SK-N-SH treated with all-trans-retinoic acid at 6 μM for 48 hours (cell line): ENCODE measurements around the gene GRIK1.

Source experiments
- ARNTL ChIP-seq: fragments of 450-650 bp; formaldehyde crosslinking; IDR thresholded peaks from 2 replicates; pipeline ENCODE4 v1.5.0; 2020; ENCODE audit warnings: low read depth, mild to moderate bottlenecking, moderate library complexity, borderline replicate concordance
- GLIS3 ChIP-seq: fragments of 250-450 bp; sonication (Bioruptor Pico); IDR thresholded peaks from 2 replicates; pipeline ENCODE4 v1.5.0; 2020; ENCODE audit warnings: mild to moderate bottlenecking, moderate library complexity
- SNAI2 ChIP-seq: fragments of 250-450 bp; sonication (Bioruptor Pico); IDR thresholded peaks from 2 replicates; pipeline ENCODE4 v1.5.0; 2020; ENCODE audit warnings: mild to moderate bottlenecking, moderate library complexity
- TCF4 ChIP-seq: fragments of 250-450 bp; sonication (Bioruptor Pico); IDR thresholded peaks from 2 replicates; pipeline ENCODE4 v1.8.0; 2021; ENCODE audit warnings: mild to moderate bottlenecking, moderate library complexity, borderline replicate concordance
- ZC3H10 ChIP-seq: fragments of 250-450 bp; sonication (Bioruptor Pico); IDR thresholded peaks from 2 replicates; pipeline ENCODE4 v1.5.1; 2021; ENCODE audit warnings: mild to moderate bottlenecking, moderate library complexity
- TF ChIP-seq, protein P1 (sequence below): fragments of 250-450 bp; sonication (Bioruptor Pico); IDR thresholded peaks from 2 replicates; pipeline ENCODE4 v1.8.0; 2021; ENCODE audit warnings: low read depth, mild to moderate bottlenecking, moderate library complexity, borderline replicate concordance
- TF ChIP-seq, protein P2 (sequence below): fragments of 250-450 bp; sonication (Bioruptor Pico); IDR thresholded peaks from 2 replicates; pipeline ENCODE4 v1.8.0; 2020; ENCODE audit warnings: mild to moderate bottlenecking, moderate library complexity, borderline replicate concordance

DNA sequence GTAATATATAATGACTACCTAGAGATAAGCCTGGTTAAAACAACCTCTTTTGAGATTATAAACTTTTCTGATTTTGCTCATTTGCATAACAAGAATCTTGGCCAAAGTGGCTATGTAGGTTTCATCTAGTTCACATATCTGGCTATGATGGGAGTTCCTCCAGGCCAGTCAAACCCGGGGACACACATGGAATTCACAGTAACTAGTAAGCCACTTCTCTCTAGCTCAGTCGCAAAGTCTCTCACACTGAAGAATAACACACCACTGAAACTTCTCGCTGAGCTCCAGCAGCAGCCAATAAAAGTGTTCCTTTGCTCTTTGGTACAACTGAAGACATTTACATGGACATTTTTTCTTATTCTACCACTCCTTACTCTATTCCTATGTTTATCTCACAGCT lies 36.0 kb upstream of the GRIK1 start:
- TF ChIP-seq ZC3H10 (CRISPR knock-in tag) (no peak), SNAI2 (CRISPR knock-in tag) (no peak), TCF4 (CRISPR knock-in tag) (no peak), GLIS3 (no peak), ARNTL (CRISPR knock-in tag) (no peak)
- TF ChIP-seq, protein P1, sequence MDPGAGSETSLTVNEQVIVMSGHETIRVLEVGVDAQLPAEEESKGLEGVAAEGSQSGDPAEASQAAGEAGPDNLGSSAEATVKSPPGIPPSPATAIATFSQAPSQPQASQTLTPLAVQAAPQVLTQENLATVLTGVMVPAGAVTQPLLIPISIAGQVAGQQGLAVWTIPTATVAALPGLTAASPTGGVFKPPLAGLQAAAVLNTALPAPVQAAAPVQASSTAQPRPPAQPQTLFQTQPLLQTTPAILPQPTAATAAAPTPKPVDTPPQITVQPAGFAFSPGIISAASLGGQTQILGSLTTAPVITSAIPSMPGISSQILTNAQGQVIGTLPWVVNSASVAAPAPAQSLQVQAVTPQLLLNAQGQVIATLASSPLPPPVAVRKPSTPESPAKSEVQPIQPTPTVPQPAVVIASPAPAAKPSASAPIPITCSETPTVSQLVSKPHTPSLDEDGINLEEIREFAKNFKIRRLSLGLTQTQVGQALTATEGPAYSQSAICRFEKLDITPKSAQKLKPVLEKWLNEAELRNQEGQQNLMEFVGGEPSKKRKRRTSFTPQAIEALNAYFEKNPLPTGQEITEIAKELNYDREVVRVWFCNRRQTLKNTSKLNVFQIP (CRISPR knock-in tag): no peak
- TF ChIP-seq, protein P2, sequence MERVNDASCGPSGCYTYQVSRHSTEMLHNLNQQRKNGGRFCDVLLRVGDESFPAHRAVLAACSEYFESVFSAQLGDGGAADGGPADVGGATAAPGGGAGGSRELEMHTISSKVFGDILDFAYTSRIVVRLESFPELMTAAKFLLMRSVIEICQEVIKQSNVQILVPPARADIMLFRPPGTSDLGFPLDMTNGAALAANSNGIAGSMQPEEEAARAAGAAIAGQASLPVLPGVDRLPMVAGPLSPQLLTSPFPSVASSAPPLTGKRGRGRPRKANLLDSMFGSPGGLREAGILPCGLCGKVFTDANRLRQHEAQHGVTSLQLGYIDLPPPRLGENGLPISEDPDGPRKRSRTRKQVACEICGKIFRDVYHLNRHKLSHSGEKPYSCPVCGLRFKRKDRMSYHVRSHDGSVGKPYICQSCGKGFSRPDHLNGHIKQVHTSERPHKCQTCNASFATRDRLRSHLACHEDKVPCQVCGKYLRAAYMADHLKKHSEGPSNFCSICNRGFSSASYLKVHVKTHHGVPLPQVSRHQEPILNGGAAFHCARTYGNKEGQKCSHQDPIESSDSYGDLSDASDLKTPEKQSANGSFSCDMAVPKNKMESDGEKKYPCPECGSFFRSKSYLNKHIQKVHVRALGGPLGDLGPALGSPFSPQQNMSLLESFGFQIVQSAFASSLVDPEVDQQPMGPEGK (CRISPR knock-in tag): no peak
